Measurements from ENCODE around the gene AP3S2.
A peak's percentile ranks its signal among the peaks of the same experiment; 100 is the strongest.
"Not testable (repeated sequence)": the region's sequence is repeated elsewhere in the genome, so short reads cannot be mapped to it uniquely, and the experiment has no call there.

AP3S2 gene

GRCh38 chr15:89893696-89894447 is at the start of gene AP3S2:
TSS of gene AP3S2 (minus strand) at chr15:89893994. CDS start at chr15:89893949, 45 bp downstream.
- TF ChIP-seq, protein P1, sequence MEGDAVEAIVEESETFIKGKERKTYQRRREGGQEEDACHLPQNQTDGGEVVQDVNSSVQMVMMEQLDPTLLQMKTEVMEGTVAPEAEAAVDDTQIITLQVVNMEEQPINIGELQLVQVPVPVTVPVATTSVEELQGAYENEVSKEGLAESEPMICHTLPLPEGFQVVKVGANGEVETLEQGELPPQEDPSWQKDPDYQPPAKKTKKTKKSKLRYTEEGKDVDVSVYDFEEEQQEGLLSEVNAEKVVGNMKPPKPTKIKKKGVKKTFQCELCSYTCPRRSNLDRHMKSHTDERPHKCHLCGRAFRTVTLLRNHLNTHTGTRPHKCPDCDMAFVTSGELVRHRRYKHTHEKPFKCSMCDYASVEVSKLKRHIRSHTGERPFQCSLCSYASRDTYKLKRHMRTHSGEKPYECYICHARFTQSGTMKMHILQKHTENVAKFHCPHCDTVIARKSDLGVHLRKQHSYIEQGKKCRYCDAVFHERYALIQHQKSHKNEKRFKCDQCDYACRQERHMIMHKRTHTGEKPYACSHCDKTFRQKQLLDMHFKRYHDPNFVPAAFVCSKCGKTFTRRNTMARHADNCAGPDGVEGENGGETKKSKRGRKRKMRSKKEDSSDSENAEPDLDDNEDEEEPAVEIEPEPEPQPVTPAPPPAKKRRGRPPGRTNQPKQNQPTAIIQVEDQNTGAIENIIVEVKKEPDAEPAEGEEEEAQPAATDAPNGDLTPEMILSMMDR (IDR thresholded peaks at IDR 0.05) = no peak
- peak within 1 kb of the TSS; percentile 82 for H3K4me3 ChIP-seq
- DNase-seq (ENCODE audit: low spot score) = peak; percentile 96
- H3K27ac ChIP-seq = peak within 1 kb of the TSS; percentile 81 to 95

DNA sequence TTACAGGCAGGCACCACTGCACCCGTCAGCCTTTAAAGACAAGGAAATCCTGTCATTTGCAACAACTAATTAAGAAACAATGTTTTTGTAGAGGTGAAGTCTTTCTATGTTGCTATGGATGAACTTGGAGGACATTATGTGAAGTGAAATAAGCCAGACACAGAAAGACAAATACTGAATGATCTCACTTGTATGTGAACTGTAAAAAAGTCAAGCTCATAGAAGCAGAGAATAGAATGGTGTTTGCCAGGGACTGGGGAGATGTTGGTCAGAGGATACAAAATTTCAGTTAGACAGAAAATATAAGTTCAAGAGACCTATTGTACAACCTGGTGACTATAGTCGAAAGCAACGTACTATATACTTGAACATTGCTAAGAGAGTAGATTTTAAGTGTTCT is 46.1 kb upstream of the AP3S2 start:
- TF ChIP-seq, protein P1 (IDR thresholded peaks at IDR 0.05) = no peak
- H3K27ac ChIP-seq = no peak overlapping the region
- no peak overlapping the region for H3K4me3 ChIP-seq
- no peak for DNase-seq (ENCODE audit: low spot score)

DNA sequence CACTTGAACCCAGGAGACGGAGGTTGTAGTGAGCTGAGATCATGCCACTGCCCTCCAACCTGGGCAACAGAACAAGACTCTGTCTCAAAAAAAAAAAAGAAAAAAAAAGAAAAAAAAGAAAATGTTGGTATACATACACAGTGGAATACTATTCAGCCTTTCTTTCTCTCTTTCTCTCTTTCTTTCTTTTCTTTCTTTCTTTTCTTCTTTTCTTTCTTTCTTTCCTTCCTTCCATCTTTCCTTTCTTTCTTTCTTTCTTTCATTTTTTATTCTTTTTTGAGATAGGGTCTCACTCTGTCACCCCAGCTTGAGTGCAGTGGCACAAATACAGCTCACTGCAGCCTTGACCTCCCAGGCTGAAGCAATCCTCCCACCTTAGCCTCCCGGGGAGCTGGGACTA is 45.6 kb upstream of the AP3S2 start:
- H3K27ac ChIP-seq = not testable (repeated sequence)

GRCh38 chr15:89937365-89938350 is 43.9 kb upstream of the AP3S2 start:
- Histone ChIP-seq H3K27ac (no peak overlapping the region), H3K4me3 (no peak overlapping the region)
- TF ChIP-seq, protein P1 (IDR thresholded peaks at IDR 0.05) = no peak
- DNase-seq (ENCODE audit: low spot score) = no peak

More for the DNA sequence above, 45.6 kb upstream of the AP3S2 start:
- DNase-seq (ENCODE audit: low spot score); H3K4me3 ChIP-seq: not testable (repeated sequence)

DNA sequence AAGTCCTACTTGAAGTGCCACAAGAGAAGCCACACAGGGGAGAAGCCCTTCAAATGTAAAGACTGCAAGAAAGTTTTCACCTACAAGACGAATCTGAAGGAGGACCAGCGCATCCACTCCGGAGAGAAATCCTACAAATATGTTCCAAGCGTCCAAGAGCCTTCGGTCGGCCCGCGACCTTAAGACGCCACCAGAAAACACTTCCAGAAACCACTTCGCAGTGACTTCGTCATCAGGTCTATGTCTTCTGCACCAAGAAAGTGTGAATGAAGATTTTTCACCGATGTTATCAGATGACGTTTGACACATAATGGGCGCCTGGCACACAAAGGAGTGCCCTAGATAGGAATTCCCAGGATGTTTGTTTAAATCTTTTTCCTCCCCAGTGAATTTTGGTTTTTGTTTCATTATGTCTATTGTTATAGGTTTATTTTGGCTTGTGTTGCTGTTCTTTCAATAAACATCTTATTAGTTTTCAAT is 43.0 kb upstream of the AP3S2 start:
- no peak for DNase-seq (ENCODE audit: low spot score)
- TF ChIP-seq, protein P1 (IDR thresholded peaks at IDR 0.05) = no peak
- Histone ChIP-seq H3K27ac (no peak overlapping the region), H3K4me3 (no peak overlapping the region)

GRCh38 chr15:89936051-89936785 is 42.4 kb upstream of the AP3S2 start:
- Histone ChIP-seq H3K27ac (no peak overlapping the region), H3K4me3 (no peak overlapping the region)
- TF ChIP-seq, protein P1 (IDR thresholded peaks at IDR 0.05) = no peak
- no peak for DNase-seq (ENCODE audit: low spot score)

- no peak for DNase-seq (ENCODE audit: low spot score)
- H3K27ac ChIP-seq = no peak overlapping the region
- TF ChIP-seq, protein P1 (IDR thresholded peaks at IDR 0.05) = no peak
- H3K4me3 ChIP-seq = no peak overlapping the region
Measured at GRCh38 chr15:89932880-89933279, 39.1 kb upstream of the AP3S2 start.

Measured in coronary artery (tissue), 2 donors.